ENCODE results near the gene FOXO1.

The FOXO1 gene

DNA sequence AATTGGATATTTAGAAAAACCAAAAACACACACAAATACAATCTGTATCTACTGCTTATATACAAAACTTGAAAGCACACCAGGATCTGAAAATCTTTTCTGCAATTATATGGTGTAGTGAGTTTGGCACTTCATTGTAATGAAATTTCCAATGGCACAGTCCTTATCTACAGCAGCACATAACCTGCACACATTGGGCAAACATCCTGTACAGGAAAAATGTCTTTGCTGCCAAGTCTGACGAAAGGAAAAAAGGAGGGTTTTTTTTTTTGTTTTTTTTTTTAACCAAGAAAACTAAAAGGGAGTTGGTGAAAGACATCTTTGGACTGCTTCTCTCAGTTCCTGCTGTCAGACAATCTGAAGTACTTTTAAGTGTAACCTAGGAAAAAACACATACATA lies 107.8 kb downstream of the FOXO1 start:
- Histone ChIP-seq H3K27me3 (ENCODE audit: insufficient read depth, low read depth, severe bottlenecking) (no peaks in the 10 kb centered on the region), H3K9me3 (ENCODE audit: severe bottlenecking) (no peaks in the 10 kb centered on the region), H3K4me3 (ENCODE audit: low read depth, low read length) (no peak overlapping the region), H3K27ac (no peak overlapping the region), H3K36me3 (no peaks in the 10 kb centered on the region)
- TF ChIP-seq CTCF (IDR thresholded peaks at IDR 0.05; ENCODE audit: low read depth, low read length) = no peak
- no peak for DNase-seq

DNA sequence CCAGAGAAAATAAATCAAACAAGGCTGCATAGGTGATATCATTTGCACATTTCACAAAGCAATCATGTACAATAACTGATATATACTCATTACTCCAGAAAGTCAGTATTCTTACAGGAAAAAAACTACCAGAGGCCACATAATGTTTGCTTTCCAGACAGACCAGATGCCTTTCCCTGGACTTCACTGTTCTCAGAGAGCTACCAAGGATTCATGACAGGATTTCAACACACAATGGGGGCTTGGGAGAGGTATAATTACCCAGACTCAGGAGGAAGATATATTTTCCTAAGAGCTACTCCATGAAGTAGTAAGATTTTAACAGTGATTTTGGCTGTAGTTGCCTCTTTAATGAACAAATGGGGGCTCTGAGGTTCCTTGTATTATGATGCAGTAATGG lies 110.0 kb downstream of the FOXO1 start:
- H3K36me3 ChIP-seq = no peaks in the 10 kb centered on the region
- H3K9me3 ChIP-seq (ENCODE audit: severe bottlenecking) = no peaks in the 10 kb centered on the region
- TF ChIP-seq CTCF (IDR thresholded peaks at IDR 0.05; ENCODE audit: low read depth, low read length) = no peak
- DNase-seq = no peak
- H3K4me3 ChIP-seq (ENCODE audit: low read depth, low read length) = no peak overlapping the region
- no peak overlapping the region for H3K27ac ChIP-seq
- no peaks in the 10 kb centered on the region for H3K27me3 ChIP-seq (ENCODE audit: insufficient read depth, low read depth, severe bottlenecking)

DNA sequence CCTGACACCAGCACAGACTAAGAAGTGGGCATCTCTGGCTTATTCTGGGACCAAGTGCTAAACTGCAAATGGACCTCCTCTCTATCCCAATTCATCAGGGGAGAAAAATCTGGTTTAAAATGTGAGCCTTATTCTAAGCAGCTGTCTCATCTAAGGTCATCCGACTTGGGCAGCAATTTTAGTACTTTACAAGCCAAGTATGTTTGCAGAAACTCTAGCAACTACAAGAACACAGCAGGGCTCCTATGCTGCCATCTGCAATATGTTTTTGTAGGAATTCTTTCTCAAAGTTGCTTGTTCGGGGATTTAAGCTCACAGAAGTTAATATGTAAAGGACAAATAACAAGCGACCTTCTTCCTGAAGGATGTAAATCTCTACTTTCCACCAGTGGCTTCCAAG lies 113.1 kb downstream of the FOXO1 start:
- H3K9me3 ChIP-seq (ENCODE audit: severe bottlenecking) = no peaks in the 10 kb centered on the region
- no peak for DNase-seq
- TF ChIP-seq CTCF (IDR thresholded peaks at IDR 0.05; ENCODE audit: low read depth, low read length) = no peak

GRCh38 chr13:40552895-40553294 lies 113.5 kb downstream of the FOXO1 start:
- TF ChIP-seq CTCF (IDR thresholded peaks at IDR 0.05; ENCODE audit: low read depth, low read length) = no peak
- Histone ChIP-seq H3K4me3 (ENCODE audit: low read depth, low read length) (no peak overlapping the region), H3K27ac (no peak overlapping the region), H3K9me3 (ENCODE audit: severe bottlenecking) (no peaks in the 10 kb centered on the region), H3K27me3 (ENCODE audit: insufficient read depth, low read depth, severe bottlenecking) (no peaks in the 10 kb centered on the region), H3K36me3 (no peaks in the 10 kb centered on the region)
- no peak for DNase-seq

More for the DNA sequence above, 113.1 kb downstream of the FOXO1 start:
- H3K27ac ChIP-seq = no peak overlapping the region
- no peaks in the 10 kb centered on the region for H3K36me3 ChIP-seq
- H3K27me3 ChIP-seq (ENCODE audit: insufficient read depth, low read depth, severe bottlenecking) = no peaks in the 10 kb centered on the region
- H3K4me3 ChIP-seq (ENCODE audit: low read depth, low read length) = no peak overlapping the region

- no peaks in the 10 kb centered on the region for H3K36me3 ChIP-seq
- H3K9me3 ChIP-seq (ENCODE audit: severe bottlenecking) = no peaks in the 10 kb centered on the region
- H3K27me3 ChIP-seq (ENCODE audit: insufficient read depth, low read depth, severe bottlenecking) = no peaks in the 10 kb centered on the region
- DNase-seq = no peak
- H3K4me3 ChIP-seq (ENCODE audit: low read depth, low read length) = no peak overlapping the region
- no peak overlapping the region for H3K27ac ChIP-seq
- no peak for TF ChIP-seq CTCF (IDR thresholded peaks at IDR 0.05; ENCODE audit: low read depth, low read length)
Measured at GRCh38 chr13:40550130-40550529, 116.3 kb downstream of the FOXO1 start.

DNA sequence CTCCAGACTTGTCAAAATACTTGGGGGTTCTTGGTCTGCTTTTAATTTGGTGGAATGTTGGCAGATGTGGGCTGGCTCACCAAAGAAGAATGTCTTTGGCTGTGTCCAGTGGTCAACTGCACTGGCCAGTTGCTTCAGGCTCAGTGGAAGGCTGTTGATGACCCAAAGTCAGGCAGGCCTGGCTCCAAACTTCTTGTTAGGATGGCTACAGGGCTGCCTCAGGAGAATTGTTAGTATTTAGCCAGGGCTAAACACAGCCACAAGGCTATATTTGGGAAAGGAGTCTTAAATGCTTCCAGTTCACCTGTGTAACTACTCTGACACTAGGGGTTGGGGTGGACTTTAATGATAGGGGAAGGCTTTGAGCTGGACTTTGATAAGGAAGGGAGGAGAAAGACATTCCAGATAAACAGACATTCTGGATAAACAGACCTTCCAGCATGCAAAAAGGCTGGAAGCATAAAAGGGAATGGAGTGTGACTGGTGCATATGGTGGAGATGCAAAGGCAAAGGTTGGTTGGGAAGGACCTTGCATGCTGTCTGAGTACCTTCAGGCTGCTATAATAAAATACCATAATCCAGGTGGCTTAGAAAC lies 116.8 kb downstream of the FOXO1 start:
- no peak overlapping the region for H3K27ac ChIP-seq
- H3K27me3 ChIP-seq (ENCODE audit: insufficient read depth, low read depth, severe bottlenecking) = no peaks in the 10 kb centered on the region
- no peak overlapping the region for H3K4me3 ChIP-seq (ENCODE audit: low read depth, low read length)
- H3K9me3 ChIP-seq (ENCODE audit: severe bottlenecking) = no peaks in the 10 kb centered on the region
- DNase-seq = no peak
- TF ChIP-seq CTCF (IDR thresholded peaks at IDR 0.05; ENCODE audit: low read depth, low read length) = no peak
- no peaks in the 10 kb centered on the region for H3K36me3 ChIP-seq
